ENCODE measurements around the gene FAM221B. TPM values are rescaled to one million over a fixed set of nuclear protein-coding genes. Genes with fewer than 3 reads are reported as not detected.

The FAM221B gene
- total and polyA plus RNA-seq, 7 donors: 0.03 TPM; not detected in 6

DNA sequence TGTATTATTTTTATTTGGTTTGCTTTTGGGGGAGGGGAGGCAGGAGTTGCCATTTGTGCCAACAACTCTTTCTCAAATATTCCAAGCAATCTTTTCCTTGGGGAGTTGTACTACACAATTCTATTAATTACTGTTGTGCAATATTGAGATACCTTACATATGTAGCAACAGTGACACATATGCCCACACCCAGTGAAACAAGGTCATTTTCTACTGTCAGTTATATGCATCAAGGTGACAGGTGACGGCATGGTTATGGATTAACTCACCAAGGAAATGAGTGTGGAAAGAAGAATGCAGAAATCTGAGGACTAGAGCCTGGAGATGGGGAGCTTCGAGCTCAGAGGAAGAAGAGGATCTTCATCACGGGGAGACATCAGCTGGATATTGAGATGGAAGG, 56.6 kb downstream of the FAM221B start:
- no peak for DNase-seq
- intact Hi-C loops (cut with DNase I): no loop called here
- no peak overlapping the region for H3K4me3 ChIP-seq
- no peaks in the 10 kb centered on the region for H3K9me3 ChIP-seq
- TF ChIP-seq, protein P1, sequence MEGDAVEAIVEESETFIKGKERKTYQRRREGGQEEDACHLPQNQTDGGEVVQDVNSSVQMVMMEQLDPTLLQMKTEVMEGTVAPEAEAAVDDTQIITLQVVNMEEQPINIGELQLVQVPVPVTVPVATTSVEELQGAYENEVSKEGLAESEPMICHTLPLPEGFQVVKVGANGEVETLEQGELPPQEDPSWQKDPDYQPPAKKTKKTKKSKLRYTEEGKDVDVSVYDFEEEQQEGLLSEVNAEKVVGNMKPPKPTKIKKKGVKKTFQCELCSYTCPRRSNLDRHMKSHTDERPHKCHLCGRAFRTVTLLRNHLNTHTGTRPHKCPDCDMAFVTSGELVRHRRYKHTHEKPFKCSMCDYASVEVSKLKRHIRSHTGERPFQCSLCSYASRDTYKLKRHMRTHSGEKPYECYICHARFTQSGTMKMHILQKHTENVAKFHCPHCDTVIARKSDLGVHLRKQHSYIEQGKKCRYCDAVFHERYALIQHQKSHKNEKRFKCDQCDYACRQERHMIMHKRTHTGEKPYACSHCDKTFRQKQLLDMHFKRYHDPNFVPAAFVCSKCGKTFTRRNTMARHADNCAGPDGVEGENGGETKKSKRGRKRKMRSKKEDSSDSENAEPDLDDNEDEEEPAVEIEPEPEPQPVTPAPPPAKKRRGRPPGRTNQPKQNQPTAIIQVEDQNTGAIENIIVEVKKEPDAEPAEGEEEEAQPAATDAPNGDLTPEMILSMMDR (IDR thresholded peaks at IDR 0.05): no peak
- TF ChIP-seq POLR2AphosphoS5 (IDR thresholded peaks at IDR 0.05): no peak
- TF ChIP-seq EP300 (IDR thresholded peaks at IDR 0.05): no peak
- TF ChIP-seq POLR2A (IDR thresholded peaks at IDR 0.05): no peak
- H3K36me3 ChIP-seq: no peaks in the 10 kb centered on the region
- WGBS, 2 donors: 24 to 72% methylated on average over 3 of the region's 3 CpGs
- H3K4me1 ChIP-seq: peaks cover 0 to 20% (median 15%) of the 10 kb centered on the region in 4 donors
- peak overlapping the region in 1 of 4 donors; percentile 57 for H3K27ac ChIP-seq
- no peaks in the 10 kb centered on the region for H3K27me3 ChIP-seq

GRCh38 chr9:35771534-35771933, 57.0 kb downstream of the FAM221B start:
- intact Hi-C loops (cut with DNase I): no loop called here
- Histone ChIP-seq H3K4me1 (peaks cover 0 to 20% (median 15%) of the 10 kb centered on the region in 4 donors), H3K36me3 (no peaks in the 10 kb centered on the region), H3K9me3 (no peaks in the 10 kb centered on the region), H3K4me3 (no peak overlapping the region), H3K27ac (peak overlapping the region; percentile 36 to 59 (median 56)), H3K27me3 (no peaks in the 10 kb centered on the region)
- TF ChIP-seq, protein P1 (IDR thresholded peaks at IDR 0.05): no peak
- no peak for TF ChIP-seq EP300 (IDR thresholded peaks at IDR 0.05)
- no peak for TF ChIP-seq POLR2A (IDR thresholded peaks at IDR 0.05)
- TF ChIP-seq POLR2AphosphoS5 (IDR thresholded peaks at IDR 0.05): no peak
- 4 to 60% methylated on average over 1 of the region's 1 CpG for WGBS, 2 donors
- DNase-seq: no peak

DNA sequence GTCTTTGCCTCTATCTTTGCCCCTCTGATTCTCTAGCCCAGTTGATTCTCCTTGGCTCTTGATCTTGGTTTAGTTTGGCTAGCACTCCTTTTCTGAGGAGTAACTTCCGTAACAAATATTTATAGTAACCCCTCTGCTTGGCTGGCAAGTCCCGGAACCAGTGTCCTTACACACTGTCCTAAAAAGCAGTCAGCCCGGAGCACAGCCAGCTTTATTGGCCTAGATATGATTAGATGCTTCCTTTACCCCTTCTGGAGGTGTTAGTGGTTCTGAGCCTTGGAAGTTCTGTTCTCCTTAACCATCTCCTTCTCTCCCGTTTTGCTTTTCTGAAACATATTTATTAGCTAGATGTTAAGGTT, 57.5 kb downstream of the FAM221B start:
- 5 to 39% methylated on average over 4 of the region's 4 CpGs for WGBS, 2 donors

GRCh38 chr9:35769763-35770162, 58.8 kb downstream of the FAM221B start:
- Histone ChIP-seq H3K27me3 (no peaks in the 10 kb centered on the region), H3K9me3 (no peaks in the 10 kb centered on the region), H3K36me3 (no peaks in the 10 kb centered on the region), H3K4me1 (peaks cover 0 to 20% (median 15%) of the 10 kb centered on the region in 4 donors), H3K4me3 (no peak overlapping the region), H3K27ac (no peak overlapping the region)
- intact Hi-C loops (cut with DNase I): no loop called here
- DNase-seq: no peak
- TF ChIP-seq, protein P1 (IDR thresholded peaks at IDR 0.05): no peak
- TF ChIP-seq EP300 (IDR thresholded peaks at IDR 0.05): no peak
- no peak for TF ChIP-seq POLR2AphosphoS5 (IDR thresholded peaks at IDR 0.05)
- no peak for TF ChIP-seq POLR2A (IDR thresholded peaks at IDR 0.05)
- WGBS, 2 donors: 91 to 93% methylated on average over 1 of the region's 1 CpG

More for the DNA sequence above, 57.5 kb downstream of the FAM221B start:
- no peaks in the 10 kb centered on the region for H3K27me3 ChIP-seq
- no peak overlapping the region for H3K4me3 ChIP-seq
- H3K36me3 ChIP-seq: no peaks in the 10 kb centered on the region
- TF ChIP-seq, protein P1 (IDR thresholded peaks at IDR 0.05): no peak
- peak in 1 of 4 donors; percentile 26 for TF ChIP-seq POLR2AphosphoS5 (IDR thresholded peaks at IDR 0.05)
- H3K4me1 ChIP-seq: peaks cover 0 to 20% (median 15%) of the 10 kb centered on the region in 4 donors
- H3K9me3 ChIP-seq: no peaks in the 10 kb centered on the region
- H3K27ac ChIP-seq: peak overlapping the region; percentile 36 to 59 (median 56)
- intact Hi-C loops (cut with DNase I): no loop called here
- peak; percentile 81 for DNase-seq

- H3K36me3 ChIP-seq: no peaks in the 10 kb centered on the region
- intact Hi-C loops (cut with DNase I): no loop called here
- 90 to 93% methylated on average over 1 of the region's 1 CpG for WGBS, 2 donors
- H3K27me3 ChIP-seq: no peaks in the 10 kb centered on the region
- no peak for TF ChIP-seq POLR2A (IDR thresholded peaks at IDR 0.05)
- TF ChIP-seq, protein P1 (IDR thresholded peaks at IDR 0.05): no peak
- no peak for TF ChIP-seq POLR2AphosphoS5 (IDR thresholded peaks at IDR 0.05)
- no peak for TF ChIP-seq EP300 (IDR thresholded peaks at IDR 0.05)
- no peak for DNase-seq
- no peaks in the 10 kb centered on the region for H3K9me3 ChIP-seq
- no peak overlapping the region for H3K4me3 ChIP-seq
- H3K4me1 ChIP-seq: peaks cover 0 to 20% (median 15%) of the 10 kb centered on the region in 4 donors
- H3K27ac ChIP-seq: no peak overlapping the region
These were observed 61.1 kb downstream of the FAM221B start for GRCh38 chr9:35767458-35767857.

All from sigmoid colon (tissue), 7 donors.